Stimulated activated CD8-positive, alpha-beta memory T cell treated with anti-CD3 and anti-CD28 coated beads, Interleukin-4, amount 100 ng/mL, for 24 hours (primary cell): ENCODE measurements around the gene RASGRP3.

Experiments used
- DNase-seq: peaks from one replicate; pipeline ENCODE4 v3.0.0-alpha.2; 2020; ENCODE audit warnings: low read depth

Gene RASGRP3

GRCh38 chr2:33525666-33526065, 49.2 kb downstream of the RASGRP3 start:
- no peak for DNase-seq

DNA sequence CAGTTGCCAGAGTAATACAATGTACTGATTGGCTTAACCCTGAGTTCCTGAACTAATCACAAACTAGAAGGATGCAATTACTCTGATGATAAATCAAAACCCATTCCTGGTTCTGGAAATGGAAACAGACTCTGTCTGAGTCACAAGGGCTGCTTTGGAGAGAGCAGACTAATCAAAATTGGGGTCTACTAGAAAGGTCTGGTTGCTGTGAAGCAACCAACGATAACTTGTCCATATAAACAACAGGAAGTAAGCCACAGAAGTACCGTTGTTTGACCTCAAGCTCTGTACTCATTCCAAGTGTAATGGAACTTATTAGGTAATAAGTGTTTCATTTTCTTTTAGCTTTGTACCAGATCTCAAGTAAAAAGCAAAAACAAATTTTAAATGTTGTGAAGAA, 49.7 kb downstream of the RASGRP3 start:
- no peak for DNase-seq

GRCh38 chr2:33526921-33527320, 50.5 kb downstream of the RASGRP3 start:
- DNase-seq, result no peak

DNA sequence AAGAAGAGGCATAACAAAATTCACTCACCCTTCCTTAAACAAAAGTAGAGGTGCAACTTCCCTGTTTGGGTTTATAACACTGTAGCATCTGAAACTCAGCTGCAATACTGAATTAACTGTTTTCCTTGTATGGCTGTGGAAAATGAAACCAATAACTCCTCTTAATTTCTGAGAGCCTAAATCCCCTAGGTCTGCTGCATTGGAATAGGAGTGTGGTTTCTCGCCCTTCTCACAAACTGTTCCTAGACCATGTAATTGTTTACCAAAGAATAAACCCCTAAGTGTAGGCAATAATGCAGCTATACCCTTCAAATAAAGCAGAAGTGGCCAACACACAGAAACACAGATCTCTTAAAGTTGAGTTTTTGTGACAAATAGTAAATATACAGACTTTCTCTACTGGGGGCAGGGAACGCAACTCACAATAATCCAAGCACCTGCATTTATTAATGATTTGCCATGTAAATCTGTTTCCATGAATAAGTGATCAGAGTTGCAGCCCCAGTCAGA, 52.0 kb downstream of the RASGRP3 start:
- no peak for DNase-seq

DNA sequence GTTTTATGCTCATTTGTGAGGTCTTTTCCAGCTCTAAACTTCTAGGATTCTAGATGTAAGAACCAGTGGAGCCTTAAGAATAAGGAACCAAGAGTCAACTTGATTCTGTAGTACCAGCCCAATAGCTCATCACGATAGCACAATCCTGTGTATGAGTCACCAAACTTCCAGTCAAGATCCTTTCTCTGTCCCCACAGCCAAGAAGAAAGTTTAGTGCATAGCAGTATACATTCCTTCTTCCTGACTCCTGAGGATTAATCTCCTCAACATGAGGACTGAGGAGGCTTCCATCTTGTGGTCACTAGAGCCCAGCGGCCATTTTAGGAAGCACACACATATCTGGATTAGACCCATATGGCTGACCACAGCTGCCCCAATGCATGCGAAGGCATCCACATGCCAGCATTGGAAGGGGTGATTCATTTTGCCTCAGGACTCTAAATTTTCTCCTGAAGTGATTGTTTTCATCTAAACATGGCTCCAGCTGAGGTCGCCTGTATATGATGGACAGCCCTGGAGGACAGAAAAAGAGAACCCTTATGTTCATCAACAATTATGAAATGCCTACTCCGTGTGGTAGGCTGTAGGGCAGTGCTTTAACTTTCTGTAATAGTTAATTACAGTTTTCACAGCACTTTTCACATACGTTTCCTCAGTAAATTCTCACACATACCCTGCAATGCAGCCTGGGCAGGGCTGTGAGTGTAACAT, 53.5 kb downstream of the RASGRP3 start:
- DNase-seq, result no peak

GRCh38 chr2:33530690-33531548, 54.5 kb downstream of the RASGRP3 start:
- DNase-seq, result no peak

GRCh38 chr2:33531549-33532059, 55.2 kb downstream of the RASGRP3 start:
- no peak for DNase-seq

- DNase-seq, result no peak
Measured at GRCh38 chr2:33532146-33532545, 55.7 kb downstream of the RASGRP3 start.

DNA sequence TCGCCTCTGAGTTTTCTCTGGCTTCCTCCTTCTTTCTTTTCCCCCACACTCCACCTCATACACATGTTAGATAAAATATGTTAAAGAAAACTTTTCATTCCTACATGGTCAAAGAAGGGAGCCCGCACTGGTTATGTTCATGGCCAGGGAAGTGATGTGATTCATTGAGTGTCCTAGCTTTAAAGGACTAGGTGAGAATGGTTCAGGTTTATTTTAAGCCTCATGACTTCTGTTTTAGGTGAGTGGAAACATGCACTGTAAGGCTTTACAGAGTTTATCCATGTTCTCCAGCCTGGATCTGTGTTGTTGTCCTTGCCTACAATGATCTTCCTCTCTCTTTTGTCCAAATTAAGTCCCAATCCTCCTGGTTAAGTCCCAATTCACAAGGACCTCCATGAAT, 56.5 kb downstream of the RASGRP3 start:
- no peak for DNase-seq

- DNase-seq, result no peak
Measured at GRCh38 chr2:33535421-33535820, 59.0 kb downstream of the RASGRP3 start.

DNA sequence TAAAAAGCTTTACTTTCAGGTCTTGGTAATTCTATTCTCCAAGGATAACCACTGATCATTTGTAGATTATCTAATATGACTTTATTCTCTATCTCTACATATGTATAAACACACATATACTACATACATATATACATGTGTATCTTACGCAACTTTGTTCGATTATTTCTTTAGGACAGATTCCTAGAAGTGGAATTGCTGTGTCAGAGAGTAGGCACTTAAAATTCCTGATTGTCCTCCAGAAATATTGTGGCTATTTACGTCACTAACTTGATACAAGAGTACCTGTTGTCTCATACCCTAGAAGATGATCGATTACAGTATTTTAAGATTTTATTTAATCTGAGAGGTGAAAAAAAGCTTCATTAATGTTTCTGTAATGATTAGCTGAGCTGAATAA, 64.8 kb downstream of the RASGRP3 start:
- DNase-seq, result no peak

DNA sequence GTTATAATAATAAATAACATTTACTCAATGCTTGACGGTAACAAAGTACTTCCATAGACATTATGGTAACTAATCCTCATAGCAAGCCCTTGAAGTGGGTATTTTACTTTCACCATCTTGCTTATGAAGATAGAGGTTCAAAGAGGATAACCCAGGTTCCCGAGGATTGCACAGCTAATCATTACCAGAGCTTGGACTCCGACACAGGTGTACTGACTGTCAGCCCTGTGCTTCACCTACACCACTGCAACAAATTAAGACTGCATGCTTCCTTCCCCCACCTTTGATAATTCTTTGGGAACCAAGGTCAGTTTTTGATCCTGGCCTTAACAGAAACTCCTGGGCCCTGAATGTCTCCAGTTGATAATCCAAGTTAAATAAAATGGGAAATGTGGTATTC, 73.8 kb downstream of the RASGRP3 start:
- DNase-seq, result no peak

DNA sequence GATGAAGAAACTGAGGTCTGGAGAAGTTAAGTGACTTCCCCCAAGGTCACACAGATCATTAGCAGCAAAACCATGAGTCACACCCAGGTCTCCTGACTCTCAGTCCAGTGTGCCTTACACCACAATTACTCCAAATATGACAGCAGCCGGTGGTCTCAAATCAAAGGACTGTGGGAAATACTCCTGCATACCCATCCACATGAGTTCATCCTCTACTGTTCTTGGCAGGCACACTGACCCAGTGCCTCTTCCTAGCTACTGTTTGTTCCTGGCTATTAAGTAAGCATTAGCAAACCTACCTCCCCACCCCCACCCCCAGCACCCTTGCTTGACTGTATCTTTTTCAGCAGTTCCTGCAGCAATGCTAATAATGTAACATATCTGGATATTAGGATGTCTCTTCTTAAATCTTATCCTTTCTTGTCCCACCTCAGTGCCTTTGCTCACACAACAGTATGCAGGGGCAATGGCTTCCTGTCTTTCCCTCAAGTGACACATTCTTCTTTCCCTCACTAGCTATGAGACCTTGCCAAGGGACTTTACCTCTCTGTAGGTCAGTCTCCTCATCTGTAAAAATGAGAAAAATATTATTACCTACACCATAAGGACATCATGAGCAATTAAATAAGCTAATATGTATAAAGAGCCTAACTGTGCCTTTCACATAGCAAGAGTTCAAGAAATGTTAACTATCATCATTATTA, 76.5 kb downstream of the RASGRP3 start:
- DNase-seq, result no peak

GRCh38 chr2:33555681-33556080, 79.2 kb downstream of the RASGRP3 start:
- no peak for DNase-seq

GRCh38 chr2:33559328-33559727, 82.9 kb downstream of the RASGRP3 start:
- DNase-seq, result no peak

DNA sequence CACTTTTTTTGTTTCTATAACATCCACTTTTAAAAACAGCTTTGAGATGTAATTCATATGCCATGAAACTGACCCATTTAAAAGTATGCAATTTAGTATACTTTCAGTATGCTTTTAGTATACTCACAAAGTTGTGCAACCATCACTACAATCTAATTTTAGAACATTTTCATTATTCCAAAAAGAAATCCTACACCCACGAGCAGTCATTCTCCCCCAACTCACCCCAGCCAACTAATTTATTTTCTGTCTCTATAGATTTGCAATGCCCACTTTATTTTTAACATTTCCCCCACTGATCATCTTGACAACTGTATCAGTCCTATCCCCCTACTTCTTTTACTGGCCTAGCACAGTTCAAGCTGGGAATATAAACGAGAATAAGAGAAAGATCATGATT, 83.6 kb downstream of the RASGRP3 start:
- DNase-seq, result no peak

DNA sequence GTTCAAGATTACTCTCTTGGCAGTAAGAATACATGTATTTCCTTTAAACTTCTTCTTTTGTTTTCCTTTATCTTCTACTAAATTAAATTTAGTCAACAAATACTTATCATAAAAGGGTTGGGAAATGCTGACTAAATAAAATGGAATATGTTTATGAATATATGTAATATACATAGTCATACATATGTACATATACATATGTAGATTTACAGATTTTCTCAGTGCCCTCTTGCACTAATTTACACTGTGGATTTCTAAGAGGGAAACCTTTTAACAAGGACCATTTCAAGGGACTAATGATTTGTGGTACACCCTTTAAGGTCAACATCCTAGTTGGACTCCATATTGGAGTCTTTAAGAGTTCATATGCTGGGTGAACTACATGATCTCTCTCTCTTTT, 85.4 kb downstream of the RASGRP3 start:
- no peak for DNase-seq

DNA sequence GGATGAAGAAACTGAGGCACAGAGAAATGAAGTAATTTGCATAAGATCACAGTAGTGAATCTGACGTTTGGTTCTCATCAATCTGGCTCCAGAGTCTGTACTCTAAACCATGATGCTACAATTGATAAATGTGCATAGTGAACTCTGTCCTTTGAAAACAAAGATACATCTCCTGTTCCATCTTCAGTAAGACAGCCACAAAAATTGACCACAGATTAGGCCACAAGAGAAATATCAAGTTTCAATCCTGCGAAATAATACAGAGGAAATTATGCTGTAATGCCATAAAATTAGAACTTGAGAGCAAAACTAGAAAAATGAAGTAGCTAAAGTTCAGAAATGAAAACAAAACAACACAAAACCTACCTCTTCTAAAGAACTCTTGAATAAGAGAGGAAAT, 94.2 kb downstream of the RASGRP3 start:
- no peak for DNase-seq

- DNase-seq, result no peak
Measured at GRCh38 chr2:33573657-33574056, 97.2 kb downstream of the RASGRP3 start.

DNA sequence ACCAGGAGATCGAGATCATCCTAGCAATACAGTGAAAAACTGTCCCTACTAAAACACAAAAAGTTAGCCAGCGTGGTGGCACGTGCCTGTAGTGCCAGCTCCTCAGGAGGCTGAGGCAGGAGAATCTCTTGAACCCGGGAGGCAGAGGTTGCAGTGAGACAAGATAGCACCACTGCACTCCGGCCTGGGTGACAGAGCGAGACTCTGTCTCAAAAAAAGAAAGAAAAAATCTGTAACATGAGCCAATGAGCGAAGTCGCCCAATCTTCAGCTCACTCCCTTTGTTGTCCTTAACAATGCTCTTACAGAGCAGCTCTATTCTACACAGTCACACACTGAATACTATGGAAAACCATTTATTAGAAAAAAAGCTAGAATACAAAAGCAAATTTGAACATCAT, 100.6 kb downstream of the RASGRP3 start:
- no peak for DNase-seq

DNA sequence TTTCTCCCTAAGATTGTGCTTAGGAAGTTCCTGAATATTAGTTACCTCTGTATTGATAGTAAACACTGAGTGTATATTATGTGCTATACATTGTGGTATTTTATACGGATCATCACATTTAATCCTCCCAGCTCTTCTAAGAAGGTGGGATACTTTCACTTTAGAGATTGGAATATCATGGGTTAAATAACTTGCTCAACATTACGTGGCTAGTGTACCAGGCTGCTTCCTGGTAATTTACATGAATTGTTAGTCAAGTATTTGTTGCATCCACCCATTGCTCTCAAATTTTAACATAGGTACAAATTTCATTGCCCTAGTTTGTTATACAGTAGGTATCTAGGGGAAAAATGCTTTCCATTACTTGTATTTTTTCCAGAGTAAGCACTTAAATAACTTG, 101.2 kb downstream of the RASGRP3 start:
- DNase-seq, result no peak

GRCh38 chr2:33579227-33579626, 102.8 kb downstream of the RASGRP3 start:
- DNase-seq, result no peak

DNA sequence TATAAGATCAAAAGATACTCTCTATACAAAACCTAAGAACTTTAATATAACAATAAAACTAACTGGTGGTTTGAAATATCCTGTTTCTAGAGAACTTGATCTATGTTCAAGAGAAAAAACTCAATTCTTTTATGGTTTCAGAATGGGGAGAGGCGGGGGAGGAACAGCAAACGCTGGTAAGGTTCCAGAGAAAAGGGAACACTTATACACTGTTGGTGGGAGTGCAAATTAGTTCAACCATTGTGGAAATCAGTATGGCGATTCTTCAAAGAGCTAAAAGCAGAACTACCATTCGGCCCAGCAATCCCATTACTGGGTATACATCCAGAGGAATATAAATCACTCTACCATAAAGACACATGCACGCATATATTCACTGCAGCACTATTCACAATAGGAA, 105.4 kb downstream of the RASGRP3 start:
- no peak for DNase-seq
